ENCODE measurements around the gene UBXN7. TPM values are rescaled to one million over a fixed set of nuclear protein-coding genes. Genes with fewer than 3 reads are reported as not detected.
"Not testable (repeated sequence)": the region's sequence is repeated elsewhere in the genome, so short reads cannot be mapped to it uniquely, and the experiment has no call there.

The UBXN7 gene
- total and polyA plus RNA-seq, 3 experiments from 2014 or later: 32.6 to 52.1 (median 51.7) TPM

DNA sequence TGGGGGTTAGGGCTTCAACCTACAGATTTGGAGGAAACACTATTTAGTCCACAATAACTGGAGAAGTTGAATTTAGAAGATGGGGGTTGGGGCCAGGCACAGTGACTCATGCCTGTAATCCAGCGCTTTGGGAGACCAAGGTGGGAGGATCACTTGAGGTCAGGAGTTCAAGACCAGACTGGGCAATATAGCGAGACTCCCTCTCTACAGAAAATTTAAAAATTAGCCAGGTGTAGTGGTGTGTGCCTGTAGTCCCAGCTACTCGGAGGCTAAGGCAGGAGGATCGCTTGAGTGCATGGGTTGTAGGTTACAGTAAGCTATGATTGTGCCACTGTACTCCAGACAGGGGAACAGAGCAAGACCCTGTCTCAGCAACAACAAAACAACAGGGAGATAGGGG is 109.2 kb downstream of the UBXN7 start:
- H3K9me3 Mint-ChIP-seq: no peaks in the 10 kb centered on the region
- no peak for DNase-seq
- peaks cover 0 to 5% (median 0%) of the 10 kb centered on the region in 3 donors for H3K4me1 Mint-ChIP-seq
- H3K27ac ChIP-seq (ENCODE audit: low read depth, low read length): no peak overlapping the region
- H3K36me3 Mint-ChIP-seq: peaks cover 0 to 2% (median 0%) of the 10 kb centered on the region in 3 donors
- peaks cover 0 to 3% of the 10 kb centered on the region in 2 donors for H3K27me3 Mint-ChIP-seq
- H3K27me3 ChIP-seq (ENCODE audit: insufficient read depth, low read length, poor library complexity, severe bottlenecking): no peaks in the 10 kb centered on the region
- H3K9me3 ChIP-seq (ENCODE audit: low read length): no peaks in the 10 kb centered on the region
- no peaks in the 10 kb centered on the region for H3K36me3 ChIP-seq (ENCODE audit: insufficient read depth, low read length)
- ChIA-PET POLR2A (no interaction called here), CTCF (no interaction called here)
- no peaks in the 10 kb centered on the region for H3K4me1 ChIP-seq (ENCODE audit: insufficient read depth, low read length)
- H3K4me3 ChIP-seq (ENCODE audit: low read length): no peak overlapping the region
- peak overlapping the region in 1 of 8 donors; percentile 20 for H3K27ac Mint-ChIP-seq
- no peak overlapping the region for H3K4me3 Mint-ChIP-seq

GRCh38 chr3:196321162-196321561 is 111.1 kb downstream of the UBXN7 start:
- no peaks in the 10 kb centered on the region for H3K36me3 ChIP-seq (ENCODE audit: insufficient read depth, low read length)
- H3K36me3 Mint-ChIP-seq: peaks cover 0 to 5% (median 0%) of the 10 kb centered on the region in 3 donors
- DNase-seq: no peak
- CTCF ChIA-PET: interaction anchor here (1.5 kb wide), 1 partner anchor 12 kb away, joined by 3 read pairs; no protein-coding TSS in a partner anchor
- H3K27me3 ChIP-seq (ENCODE audit: insufficient read depth, low read length, poor library complexity, severe bottlenecking): no peaks in the 10 kb centered on the region
- no peaks in the 10 kb centered on the region for H3K9me3 ChIP-seq (ENCODE audit: low read length)
- H3K9me3 Mint-ChIP-seq: no peaks in the 10 kb centered on the region
- peaks cover 1 to 12% (median 11%) of the 10 kb centered on the region in 3 donors for H3K4me1 Mint-ChIP-seq
- H3K4me3 Mint-ChIP-seq: peak overlapping the region in 1 of 7 donors; percentile 23
- H3K27ac ChIP-seq (ENCODE audit: low read depth, low read length): no peak overlapping the region
- no peak overlapping the region for H3K27ac Mint-ChIP-seq
- no peaks in the 10 kb centered on the region for H3K4me1 ChIP-seq (ENCODE audit: insufficient read depth, low read length)
- H3K27me3 Mint-ChIP-seq: peaks cover 0 to 2% of the 10 kb centered on the region in 2 donors
- POLR2A ChIA-PET: no interaction called here
- no peak overlapping the region for H3K4me3 ChIP-seq (ENCODE audit: low read length)

DNA sequence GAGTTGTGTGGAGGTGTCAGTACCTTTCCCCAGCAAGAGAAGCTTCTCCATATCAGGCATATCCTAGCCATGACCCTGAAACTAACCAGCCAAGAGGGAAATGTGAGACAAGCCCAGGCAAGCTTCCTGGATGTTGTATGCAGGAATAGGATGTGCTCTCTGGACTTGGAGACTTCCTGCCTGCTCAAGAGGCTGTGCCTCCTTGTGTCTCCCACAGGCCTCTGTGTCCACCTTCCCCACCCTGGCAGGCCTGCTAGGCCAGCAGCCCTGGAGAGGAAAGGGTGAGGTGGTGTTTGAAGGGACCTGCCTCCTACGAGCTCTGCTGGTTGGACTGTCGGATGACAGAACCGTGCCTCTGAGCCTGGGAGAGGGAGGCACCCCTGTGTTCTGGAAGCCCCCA is 112.1 kb downstream of the UBXN7 start:
- Histone ChIP-seq H3K4me1 (ENCODE audit: insufficient read depth, low read length) (no peaks in the 10 kb centered on the region), H3K36me3 (ENCODE audit: insufficient read depth, low read length) (no peaks in the 10 kb centered on the region), H3K4me3 (ENCODE audit: low read length) (no peak overlapping the region), H3K27me3 (ENCODE audit: insufficient read depth, low read length, poor library complexity, severe bottlenecking) (no peaks in the 10 kb centered on the region), H3K9me3 (ENCODE audit: low read length) (no peaks in the 10 kb centered on the region), H3K27ac (ENCODE audit: low read depth, low read length) (no peak overlapping the region)
- Mint-ChIP-seq H3K27me3 (peaks cover 0 to 2% of the 10 kb centered on the region in 2 donors), H3K36me3 (peaks cover 0 to 5% (median 0%) of the 10 kb centered on the region in 3 donors), H3K4me1 (peaks cover 1 to 12% (median 11%) of the 10 kb centered on the region in 3 donors), H3K4me3 (peak overlapping the region in 5 of 7 donors; percentile 13 to 68 (median 37)), H3K27ac (peak overlapping the region in 3 of 8 donors; percentile 29 to 94 (median 65)), H3K9me3 (no peaks in the 10 kb centered on the region)
- CTCF ChIA-PET: interaction anchor here (1.1 to 1.5 kb wide), 2 partner anchors 9 to 13 kb away, joined by 3 to 5 read pairs; no protein-coding TSS in a partner anchor
- POLR2A ChIA-PET: no interaction called here
- DNase-seq: no peak

- Mint-ChIP-seq H3K4me3 (peak within 1 kb of the TSS; percentile 90 to 97 (median 95)), H3K9me3 (no peaks in the 10 kb centered on the region), H3K4me1 (peaks cover 1 to 16% (median 12%) of the 10 kb centered on the region in 3 donors), H3K36me3 (peaks cover 0 to 5% (median 0%) of the 10 kb centered on the region in 3 donors), H3K27ac (peak within 1 kb of the TSS; percentile 94 to 99 (median 97)), H3K27me3 (peaks cover 0 to 2% of the 10 kb centered on the region in 2 donors)
- peak; percentile 82 to 90 (median 88) for DNase-seq
- peak within 1 kb of the TSS; percentile 88 for H3K27ac ChIP-seq (ENCODE audit: low read depth, low read length)
- no peaks in the 10 kb centered on the region for H3K27me3 ChIP-seq (ENCODE audit: insufficient read depth, low read length, poor library complexity, severe bottlenecking)
- no peaks in the 10 kb centered on the region for H3K9me3 ChIP-seq (ENCODE audit: low read length)
- H3K4me3 ChIP-seq (ENCODE audit: low read length): peak within 1 kb of the TSS; percentile 83
- ChIA-PET POLR2A (interaction anchor here (0.6 to 1.3 kb wide), 9 partner anchors 25 to 422 kb away, joined by 3 to 7 read pairs (median 4); partner anchors contain the start of genes PAK2 and UBXN7), CTCF (interaction anchor here (1.5 kb wide), 2 partner anchors 44 to 65 kb away, joined by 3 to 5 read pairs; no protein-coding TSS in a partner anchor)
- no peaks in the 10 kb centered on the region for H3K36me3 ChIP-seq (ENCODE audit: insufficient read depth, low read length)
- H3K4me1 ChIP-seq (ENCODE audit: insufficient read depth, low read length): no peaks in the 10 kb centered on the region
Measured at GRCh38 chr3:196317687-196318467, 114.3 kb downstream of the UBXN7 start, which contains the start of gene DYNLT2B. Gene DYNLT2B, minus strand, starts transcription at chr3:196318240. Its CDS starts 88 bp downstream, at chr3:196318152.

DNA sequence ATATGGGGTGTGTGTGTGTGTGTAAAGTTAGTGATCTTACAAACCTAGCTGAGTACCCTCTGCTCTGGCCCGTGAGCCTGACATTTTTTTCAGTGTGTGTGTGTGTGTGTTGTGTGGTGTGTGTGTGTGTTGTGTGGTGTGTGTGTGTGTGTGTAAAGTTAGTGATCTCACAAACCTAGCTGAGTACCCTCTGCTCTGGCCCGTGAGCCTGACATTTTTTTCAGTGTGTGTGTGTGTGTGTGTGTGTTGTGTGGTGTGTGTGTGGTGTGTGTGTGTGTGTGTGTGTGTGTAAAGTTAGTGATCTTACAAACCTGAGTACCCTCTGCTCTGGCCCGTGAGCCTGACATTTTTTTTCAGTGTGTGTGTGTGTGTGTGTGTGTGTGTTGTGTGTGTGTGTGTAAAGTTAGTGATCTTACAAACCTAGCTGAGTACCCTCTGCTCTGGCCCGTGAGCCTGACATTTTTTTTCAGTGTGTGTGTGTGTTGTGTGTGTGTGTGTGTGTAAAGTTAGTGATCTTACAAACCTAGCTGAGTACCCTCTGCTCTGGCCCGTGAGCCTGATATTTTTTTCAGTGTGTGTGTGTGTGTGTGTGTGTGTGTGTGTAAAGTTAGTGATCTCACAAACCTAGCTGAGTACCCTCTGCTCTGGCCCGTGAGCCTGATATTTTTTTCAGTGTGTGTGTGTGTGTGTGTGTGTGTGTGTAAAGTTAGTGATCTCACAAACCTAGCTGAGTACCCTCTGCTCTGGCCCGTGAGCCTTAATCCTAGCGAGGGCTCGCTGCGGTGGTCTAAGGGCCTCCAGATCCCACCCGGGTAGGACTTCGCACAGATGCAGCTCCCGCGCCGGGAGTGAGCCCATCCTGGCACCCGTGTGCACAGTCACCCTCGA is 115.2 kb downstream of the UBXN7 start:
- not testable (repeated sequence) for H3K36me3 Mint-ChIP-seq; DNase-seq; H3K9me3 ChIP-seq (ENCODE audit: low read length); H3K4me1 ChIP-seq (ENCODE audit: insufficient read depth, low read length); H3K27me3 ChIP-seq (ENCODE audit: insufficient read depth, low read length, poor library complexity, severe bottlenecking); H3K36me3 ChIP-seq (ENCODE audit: insufficient read depth, low read length); H3K9me3 Mint-ChIP-seq; H3K27me3 Mint-ChIP-seq
- H3K4me3 Mint-ChIP-seq: peak overlapping the region; percentile 90 to 97 (median 95)
- H3K27ac ChIP-seq (ENCODE audit: low read depth, low read length): peak overlapping the region; percentile 88
- ChIA-PET POLR2A (interaction anchor here (0.6 to 1.3 kb wide), 5 partner anchors 36 to 423 kb away, joined by 3 to 4 read pairs (median 3); partner anchors contain the start of gene UBXN7), CTCF (interaction anchor here (0.7 to 1.5 kb wide), 2 partner anchors 41 to 44 kb away, joined by 3 read pairs; no protein-coding TSS in a partner anchor)
- peak overlapping the region; percentile 88 to 99 (median 95) for H3K27ac Mint-ChIP-seq
- peak overlapping the region; percentile 83 for H3K4me3 ChIP-seq (ENCODE audit: low read length)
- H3K4me1 Mint-ChIP-seq: peaks cover 1 to 16% (median 12%) of the 10 kb centered on the region in 3 donors

GRCh38 chr3:196315821-196316220 is 116.4 kb downstream of the UBXN7 start:
- Mint-ChIP-seq H3K27me3 (peaks cover 0 to 2% of the 10 kb centered on the region in 2 donors), H3K9me3 (no peaks in the 10 kb centered on the region), H3K4me1 (peaks cover 1 to 16% (median 12%) of the 10 kb centered on the region in 3 donors), H3K4me3 (peak overlapping the region in 1 of 7 donors; percentile 38), H3K27ac (peak overlapping the region in 4 of 8 donors; percentile 33 to 94 (median 68)), H3K36me3 (peaks cover 0 to 5% (median 0%) of the 10 kb centered on the region in 3 donors)
- POLR2A ChIA-PET: no interaction called here
- Histone ChIP-seq H3K27ac (ENCODE audit: low read depth, low read length) (no peak overlapping the region), H3K36me3 (ENCODE audit: insufficient read depth, low read length) (no peaks in the 10 kb centered on the region), H3K4me3 (ENCODE audit: low read length) (no peak overlapping the region), H3K9me3 (ENCODE audit: low read length) (no peaks in the 10 kb centered on the region), H3K27me3 (ENCODE audit: insufficient read depth, low read length, poor library complexity, severe bottlenecking) (no peaks in the 10 kb centered on the region), H3K4me1 (ENCODE audit: insufficient read depth, low read length) (no peaks in the 10 kb centered on the region)
- CTCF ChIA-PET: no interaction called here
- DNase-seq: no peak

- peaks cover 0 to 2% of the 10 kb centered on the region in 2 donors for H3K27me3 Mint-ChIP-seq
- no peaks in the 10 kb centered on the region for H3K4me1 ChIP-seq (ENCODE audit: insufficient read depth, low read length)
- no peak overlapping the region for H3K4me3 ChIP-seq (ENCODE audit: low read length)
- H3K27ac Mint-ChIP-seq: peak overlapping the region in 7 of 8 donors; percentile 1 to 86 (median 57)
- H3K9me3 ChIP-seq (ENCODE audit: low read length): no peaks in the 10 kb centered on the region
- H3K36me3 Mint-ChIP-seq: peaks cover 0 to 5% (median 0%) of the 10 kb centered on the region in 3 donors
- H3K4me1 Mint-ChIP-seq: peaks cover 1 to 16% (median 12%) of the 10 kb centered on the region in 3 donors
- peak overlapping the region in 1 of 7 donors; percentile 17 for H3K4me3 Mint-ChIP-seq
- H3K27me3 ChIP-seq (ENCODE audit: insufficient read depth, low read length, poor library complexity, severe bottlenecking): no peaks in the 10 kb centered on the region
- CTCF ChIA-PET: no interaction called here
- POLR2A ChIA-PET: interaction anchor here (0.9 kb wide), 1 partner anchor 23 kb away, joined by 5 read pairs; no protein-coding TSS in a partner anchor
- H3K9me3 Mint-ChIP-seq: no peaks in the 10 kb centered on the region
- no peak overlapping the region for H3K27ac ChIP-seq (ENCODE audit: low read depth, low read length)
- H3K36me3 ChIP-seq (ENCODE audit: insufficient read depth, low read length): no peaks in the 10 kb centered on the region
- DNase-seq: no peak
Measured at GRCh38 chr3:196314597-196314996, 117.6 kb downstream of the UBXN7 start.
